OCI-LY3 (cell line): ENCODE measurements around the gene WDR70.
A peak's percentile ranks its signal among the peaks of the same experiment; 100 is the strongest.

Experiments
- H2AFZ ChIP-seq: fragments of 200-600, 300-600 bp; shearing (Covaris generic); 2 replicates; pipeline ENCODE4 v1.6.0; 2014; ENCODE audit warnings: antibody characterized with exemption, low read depth, low read length
- H3K27ac ChIP-seq: fragments of 200-600, 300-600 bp; sonication (generic); 2 replicates; pipeline ENCODE4 v1.5.1; 2014; ENCODE audit warnings: mild to moderate bottlenecking, low read length, moderate library complexity, mixed read lengths
- H3K27me3 ChIP-seq: fragments of 200-600, 300-600 bp; sonication (generic); 2 replicates; pipeline ENCODE4 v1.6.1; 2014; ENCODE audit warnings: low read depth, low read length, mixed read lengths
- H3K36me3 ChIP-seq: fragments of 200-600, 300-600 bp; sonication (generic); replicated peaks from 2 replicates; pipeline ENCODE3; 2014; ENCODE audit warnings: low read depth, low read length, mixed read lengths
- H3K4me1 ChIP-seq: fragments of 300-600, 200-600 bp; sonication (generic); 2 replicates; pipeline ENCODE4 v1.6.1; 2014; ENCODE audit warnings: low read length, mixed read lengths
- H3K4me2 ChIP-seq: fragments of 200-600, 300-600 bp; sonication (generic); 2 replicates; pipeline ENCODE4 v1.6.1; 2014; ENCODE audit warnings: low read length, mixed read lengths
- H3K4me3 ChIP-seq: fragments of 300-600, 200-600 bp; sonication (generic); 2 replicates; pipeline ENCODE4 v1.5.1; 2014; ENCODE audit warnings: antibody characterized with exemption, mild to moderate bottlenecking, low read length, moderate library complexity
- H3K79me2 ChIP-seq: fragments of 300-600, 200-600 bp; shearing (Covaris generic); 2 replicates; pipeline ENCODE4 v1.6.1; 2014; ENCODE audit warnings: mild to moderate bottlenecking, low read length, mixed read lengths
- H3K9ac ChIP-seq: fragments of 300-600, 200-600 bp; shearing (Covaris generic); 2 replicates; pipeline ENCODE4 v1.6.0; 2014; ENCODE audit warnings: mild to moderate bottlenecking, low read length, moderate library complexity
- H3K9me3 ChIP-seq: fragments of 200-600, 300-600 bp; shearing (Covaris generic); 2 replicates; pipeline ENCODE4 v1.6.1; 2014; ENCODE audit warnings: low read length, mixed read lengths; ENCODE audit not compliant: insufficient read depth
- H4K20me1 ChIP-seq: fragments of 200-600, 300-600 bp; sonication (generic); 2 replicates; pipeline ENCODE4 v1.6.1; 2016; ENCODE audit warnings: low read length, mixed read lengths; ENCODE audit not compliant: insufficient read depth
- CTCF ChIP-seq: fragments of 200-600, 300-600 bp; sonication (generic); IDR thresholded peaks from 2 replicates; pipeline ENCODE4 v1.5.1; 2014; ENCODE audit warnings: antibody characterized with exemption, low read length, low read depth
- EZH2phosphoT487 ChIP-seq: fragments of 200-600 bp; shearing (Covaris generic); IDR thresholded peaks from 2 replicates; pipeline ENCODE4 v1.6.1; 2018; ENCODE audit warnings: antibody characterized with exemption, mixed run types, low read depth

Gene WDR70

GRCh38 chr5:37722236-37723161 lies 343.4 kb downstream of the WDR70 start:
- Histone ChIP-seq H2AFZ (no peak overlapping the region), H3K4me3 (no peak overlapping the region), H3K9ac (no peak overlapping the region), H3K27me3 (no peaks in the 10 kb centered on the region), H3K9me3 (no peaks in the 10 kb centered on the region), H3K27ac (no peak overlapping the region), H4K20me1 (no peaks in the 10 kb centered on the region), H3K4me2 (peak overlapping the region; percentile 50), H3K36me3 (no peaks in the 10 kb centered on the region), H3K4me1 (peaks cover 25% of the 10 kb centered on the region), H3K79me2 (no peaks in the 10 kb centered on the region)
- TF ChIP-seq CTCF (no peak), EZH2phosphoT487 (no peak)

- peak overlapping the region; percentile 10 for H3K4me2 ChIP-seq
- no peak overlapping the region for H3K9ac ChIP-seq
- no peaks in the 10 kb centered on the region for H3K9me3 ChIP-seq
- no peaks in the 10 kb centered on the region for H3K79me2 ChIP-seq
- H3K4me3 ChIP-seq: no peak overlapping the region
- no peak overlapping the region for H2AFZ ChIP-seq
- no peak overlapping the region for H3K27ac ChIP-seq
- H3K27me3 ChIP-seq: no peaks in the 10 kb centered on the region
- H4K20me1 ChIP-seq: no peaks in the 10 kb centered on the region
- no peaks in the 10 kb centered on the region for H3K36me3 ChIP-seq
- H3K4me1 ChIP-seq: peaks cover 25% of the 10 kb centered on the region
- TF ChIP-seq EZH2phosphoT487 (no peak), CTCF (peak; percentile 53)
These were observed 344.2 kb downstream of the WDR70 start for GRCh38 chr5:37723162-37723961.

GRCh38 chr5:37724395-37725125 lies 345.4 kb downstream of the WDR70 start:
- peaks cover 29% of the 10 kb centered on the region for H3K4me1 ChIP-seq
- no peak overlapping the region for H2AFZ ChIP-seq
- TF ChIP-seq CTCF: no peak
- TF ChIP-seq EZH2phosphoT487: no peak
- H3K79me2 ChIP-seq: no peaks in the 10 kb centered on the region
- H3K9me3 ChIP-seq: no peaks in the 10 kb centered on the region
- no peak overlapping the region for H3K4me3 ChIP-seq
- no peaks in the 10 kb centered on the region for H4K20me1 ChIP-seq
- H3K9ac ChIP-seq: no peak overlapping the region
- no peaks in the 10 kb centered on the region for H3K27me3 ChIP-seq
- no peak overlapping the region for H3K4me2 ChIP-seq
- H3K27ac ChIP-seq: no peak overlapping the region
- no peaks in the 10 kb centered on the region for H3K36me3 ChIP-seq

- no peaks in the 10 kb centered on the region for H3K36me3 ChIP-seq
- no peaks in the 10 kb centered on the region for H3K27me3 ChIP-seq
- H3K27ac ChIP-seq: no peak overlapping the region
- no peaks in the 10 kb centered on the region for H4K20me1 ChIP-seq
- TF ChIP-seq EZH2phosphoT487: no peak
- TF ChIP-seq CTCF: no peak
- H2AFZ ChIP-seq: no peak overlapping the region
- H3K4me3 ChIP-seq: no peak overlapping the region
- H3K79me2 ChIP-seq: no peaks in the 10 kb centered on the region
- no peaks in the 10 kb centered on the region for H3K9me3 ChIP-seq
- no peak overlapping the region for H3K4me2 ChIP-seq
- H3K9ac ChIP-seq: no peak overlapping the region
- peaks cover 31% of the 10 kb centered on the region for H3K4me1 ChIP-seq
These were observed 346.1 kb downstream of the WDR70 start for GRCh38 chr5:37725185-37725584.
